GM23338 (cell line): ENCODE data around the gene ERCC5. TPM values are rescaled to one million over a fixed set of nuclear protein-coding genes. Genes with fewer than 3 reads are reported as not detected.
A peak's percentile ranks its signal among the peaks of the same experiment; 100 is the strongest.

Experiments used
- ATAC-seq: fragments of 200-7000 bp; cut with Tn5 transposase; 3 replicates; pipeline ENCODE4 v1.9.1; 2020
- DNase-seq: peaks from one replicate; pipeline ENCODE4 v3.0.0-alpha.2; 2015; ENCODE audit warnings: low spot score
- H2AFZ ChIP-seq: fragments of 200-600 bp; sonication (generic); 2 replicates; pipeline ENCODE4 v1.8.0; 2016; ENCODE audit warnings: antibody characterized with exemption, mild to moderate bottlenecking, moderate library complexity
- H3F3A ChIP-seq: fragments of 200-600 bp; sonication (generic); replicated peaks from 2 replicates; pipeline ENCODE4 v1.8.0; 2017; ENCODE audit warnings: antibody characterized with exemption, mixed run types, low read depth
- H3K27ac ChIP-seq: fragments of 200-600 bp; sonication (generic); 2 replicates; pipeline ENCODE4 v1.6.1; 2016; ENCODE audit warnings: low read depth
- H3K27me3 ChIP-seq: fragments of 200-600 bp; sonication (generic); 2 replicates; pipeline ENCODE4 v1.8.0; 2016; ENCODE audit warnings: mild to moderate bottlenecking, mixed run types, moderate library complexity; ENCODE audit not compliant: insufficient read depth
- H3K36me3 ChIP-seq: fragments of 200-600 bp; sonication (generic); 2 replicates; pipeline ENCODE4 v1.8.0; 2016; ENCODE audit warnings: mild to moderate bottlenecking; ENCODE audit not compliant: insufficient read depth
- H3K4me1 ChIP-seq: fragments of 200-600 bp; sonication (generic); 2 replicates; pipeline ENCODE4 v1.8.0; 2016; ENCODE audit warnings: mild to moderate bottlenecking, moderate library complexity; ENCODE audit not compliant: insufficient read depth
- H3K4me2 ChIP-seq: fragments of 200-600 bp; sonication (generic); 2 replicates; pipeline ENCODE4 v1.7.1; 2017; ENCODE audit warnings: mixed run types
- H3K4me3 ChIP-seq: fragments of 200-600 bp; sonication (generic); 2 replicates; pipeline ENCODE4 v1.6.1; 2016; ENCODE audit warnings: mixed run types
- H3K79me2 ChIP-seq: fragments of 200-600 bp; sonication (generic); replicated peaks from 2 replicates; pipeline ENCODE4 v1.8.0; 2017; ENCODE audit warnings: mild to moderate bottlenecking; ENCODE audit not compliant: insufficient read depth
- H3K9me2 ChIP-seq: fragments of 200-600 bp; sonication (generic); 2 replicates; pipeline ENCODE4 v1.8.0; 2017; ENCODE audit not compliant: insufficient read depth
- H4K20me1 ChIP-seq: fragments of 200-600 bp; sonication (generic); replicated peaks from 2 replicates; pipeline ENCODE4 v1.8.0; 2017; ENCODE audit warnings: mild to moderate bottlenecking; ENCODE audit not compliant: insufficient read depth
- H3K27ac Mint-ChIP-seq: 2 replicates; pipeline ENCODE4 v1.8.0; 2020; ENCODE audit warnings: inconsistent platforms, mild to moderate bottlenecking, moderate library complexity, mixed read lengths
- H3K27me3 Mint-ChIP-seq: 3 replicates; pipeline ENCODE4 v1.8.0; 2022; ENCODE audit warnings: low read depth, mild to moderate bottlenecking, moderate library complexity, mixed read lengths, inconsistent platforms; ENCODE audit not compliant: insufficient read depth, poor library complexity
- H3K36me3 Mint-ChIP-seq: 3 replicates; pipeline ENCODE4 v1.8.0; 2021; ENCODE audit warnings: low read depth, mild to moderate bottlenecking, inconsistent platforms, moderate library complexity, mixed read lengths
- H3K4me1 Mint-ChIP-seq: 3 replicates; pipeline ENCODE4 v1.8.0; 2020; ENCODE audit warnings: mild to moderate bottlenecking, inconsistent platforms, mixed read lengths
- H3K4me3 Mint-ChIP-seq: 3 replicates; pipeline ENCODE4 v1.8.0; 2021; ENCODE audit warnings: moderate library complexity, mild to moderate bottlenecking, inconsistent platforms, mixed read lengths
- H3K9me3 Mint-ChIP-seq: 3 replicates; pipeline ENCODE4 v1.8.0; 2020; ENCODE audit warnings: moderate library complexity, mild to moderate bottlenecking, inconsistent platforms, mixed read lengths
- CREB1 ChIP-seq: fragments of 250-450 bp; sonication (Bioruptor Pico); IDR thresholded peaks from 2 replicates; pipeline ENCODE4 v1.5.0; 2020; ENCODE audit warnings: low read depth, mild to moderate bottlenecking, moderate library complexity
- CTCF ChIP-seq, 2 experiments: fragments of 200-600 bp in 1 of 2; sonication (generic) in 1 of 2; conservative IDR thresholded peaks; 2 replicates each; pipeline versions ENCODE4 v1.5.1 to v1.6.1; 2016 to 2017; ENCODE audit warnings: antibody characterized with exemption in 2 of 2, low read depth in 2 of 2, mild to moderate bottlenecking in 2 of 2, moderate library complexity in 1 of 2
- ETS1 ChIP-seq: IDR thresholded peaks from 2 replicates; pipeline ENCODE4 v1.6.1; 2016; ENCODE audit warnings: antibody characterized with exemption
- EZH2 ChIP-seq: fragments of 200-600 bp; sonication (generic); IDR thresholded peaks from one replicate; pipeline ENCODE4 v1.8.0; 2017; ENCODE audit warnings: antibody characterized with exemption, mild to moderate bottlenecking, low read depth; ENCODE audit not compliant: unreplicated experiment
- JUNB ChIP-seq: IDR thresholded peaks from one replicate; pipeline ENCODE4 v1.6.1; 2016; ENCODE audit warnings: antibody characterized with exemption; ENCODE audit not compliant: unreplicated experiment
- POLR2AphosphoS5 ChIP-seq: IDR thresholded peaks from 2 replicates; pipeline ENCODE4 v1.6.1; 2016; ENCODE audit warnings: antibody characterized with exemption, low read depth
- REST ChIP-seq: IDR thresholded peaks from one replicate; pipeline ENCODE4 v1.6.1; 2018; ENCODE audit warnings: antibody characterized with exemption; ENCODE audit not compliant: unreplicated experiment
- ZNF114 ChIP-seq: fragments of 250-450 bp; sonication (Bioruptor Pico); IDR thresholded peaks from 2 replicates; pipeline ENCODE4 v1.5.0; 2020; ENCODE audit warnings: mild to moderate bottlenecking, moderate library complexity
- ZNF331 ChIP-seq: fragments of 250-450 bp; sonication (Bioruptor Pico); IDR thresholded peaks from 2 replicates; pipeline ENCODE4 v1.5.0; 2020; ENCODE audit warnings: low read depth, mild to moderate bottlenecking, moderate library complexity
- long read RNA-seq: library from polyadenylated mRNA; unstranded; transcript quantifications from one replicate; pipeline ENCODE4 v2.0.0, GENCODE V29; 2020; ENCODE audit not compliant: unreplicated experiment
- polyA plus RNA-seq: library from polyadenylated mRNA; unstranded; fragments of >200 nt; fragmentation: Nextera tagmentation; extraction: Ambion mirVana; gene quantifications from 2 replicates; pipeline ENCODE4 v1.2.1, GENCODE V29; 2016
- total RNA-seq: library from RNA; depleted of rRNA; stranded (reverse); fragments of >200 nt; shearing (Covaris generic); gene quantifications from 2 replicates; pipeline ENCODE4 v1.2.3, GENCODE V29; 2014; rRNA removed

The ERCC5 gene
- 25.4 and 33.0 TPM in 2 replicates for total RNA-seq
- polyA plus RNA-seq: 21.9 and 26.2 TPM in 2 replicates
- long read RNA-seq, full-length matches to known transcripts: 1 of 6 reads
- long read RNA-seq, partial matches to known transcripts: 4 of 6 reads
- long read RNA-seq, other reads (novel, unspliced or antisense): 1 of 6 reads

GRCh38 chr13:102845630-102846260 is at the start of gene ERCC5:
Gene ERCC5 (plus strand): TSS chr13:102846032. CDS start chr13:102846267, 235 bp downstream.
- ATAC-seq (peak; percentile 89), DNase-seq (peak; percentile 97)
- H2AFZ ChIP-seq: peak within 1 kb of the TSS; percentile 75
- H3K79me2 ChIP-seq: peaks cover 25% of the 10 kb centered on the region
- peak within 1 kb of the TSS; percentile 89 for H3K4me2 ChIP-seq
- peaks cover 4% of the 10 kb centered on the region; the same call in 1 of the 2 replicates for H3K4me1 ChIP-seq
- no peaks in the 10 kb centered on the region for H3F3A ChIP-seq
- H3K4me3 Mint-ChIP-seq: peak within 1 kb of the TSS; percentile 98
- no peaks in the 10 kb centered on the region for H3K9me2 ChIP-seq
- no peaks in the 10 kb centered on the region for H3K9me3 Mint-ChIP-seq
- H3K27ac ChIP-seq: peak within 1 kb of the TSS; percentile 67
- H4K20me1 ChIP-seq: no peaks in the 10 kb centered on the region
- no peaks in the 10 kb centered on the region for H3K36me3 ChIP-seq
- peaks cover 11% of the 10 kb centered on the region for H3K4me1 Mint-ChIP-seq
- H3K27me3 Mint-ChIP-seq: peaks cover 16% of the 10 kb centered on the region
- peak within 1 kb of the TSS; percentile 97 for H3K27ac Mint-ChIP-seq
- no peaks in the 10 kb centered on the region for H3K36me3 Mint-ChIP-seq
- no peaks in the 10 kb centered on the region for H3K27me3 ChIP-seq
- peak; percentile 97 for TF ChIP-seq CREB1
- TF ChIP-seq REST: no peak
- TF ChIP-seq JUNB: no peak
- TF ChIP-seq POLR2AphosphoS5: peak; percentile 80
- TF ChIP-seq ZNF331 (CRISPR knock-in tag): no peak
- TF ChIP-seq EZH2: no peak
- TF ChIP-seq ETS1: peak; percentile 65
- TF ChIP-seq CTCF (conservative IDR thresholded peaks at IDR 0.05; ENCODE audit: low read depth in 2 of 2): no peak; a peak in 1 of 4 replicates
- TF ChIP-seq ZNF114 (CRISPR knock-in tag): no peak
- peak within 1 kb of the TSS; percentile 89 for H3K4me3 ChIP-seq
